ENCODE data around the gene FCHO1.
"Not testable (repeated sequence)": the region's sequence is repeated elsewhere in the genome, so short reads cannot be mapped to it uniquely, and the experiment has no call there.

The FCHO1 gene

GRCh38 chr19:17762505-17763229, 11.4 kb downstream of the FCHO1 start:
- DNase-seq (ENCODE audit: low read depth) = no peak

- DNase-seq (ENCODE audit: low read depth) = no peak
These were observed 13.1 kb downstream of the FCHO1 start for GRCh38 chr19:17764348-17764747.

GRCh38 chr19:17765069-17765618, 13.9 kb downstream of the FCHO1 start:
- no peak for DNase-seq (ENCODE audit: low read depth)

GRCh38 chr19:17766543-17767131, 15.4 kb downstream of the FCHO1 start:
- DNase-seq (ENCODE audit: low read depth) = peak; percentile 39

- DNase-seq (ENCODE audit: low read depth) = no peak
These were observed 16.3 kb downstream of the FCHO1 start for GRCh38 chr19:17767559-17767958.

GRCh38 chr19:17770613-17771012, 19.3 kb downstream of the FCHO1 start:
- DNase-seq (ENCODE audit: low read depth) = no peak

- no peak for DNase-seq (ENCODE audit: low read depth)
These were observed 20.9 kb downstream of the FCHO1 start for GRCh38 chr19:17772172-17772571.

- DNase-seq (ENCODE audit: low read depth) = no peak
These were observed 24.1 kb downstream of the FCHO1 start for GRCh38 chr19:17775245-17775927.

GRCh38 chr19:17775991-17776803, 24.9 kb downstream of the FCHO1 start:
- DNase-seq (ENCODE audit: low read depth) = peak; percentile 57

GRCh38 chr19:17777840-17778239, 26.6 kb downstream of the FCHO1 start:
- not testable (repeated sequence) for DNase-seq (ENCODE audit: low read depth)

- no peak for DNase-seq (ENCODE audit: low read depth)
These were observed 27.1 kb downstream of the FCHO1 start for GRCh38 chr19:17778251-17778967.

GRCh38 chr19:17778968-17779929, 28.0 kb downstream of the FCHO1 start:
- DNase-seq (ENCODE audit: low read depth) = peak; percentile 17

GRCh38 chr19:17780781-17781180, 29.5 kb downstream of the FCHO1 start:
- DNase-seq (ENCODE audit: low read depth) = no peak

- not testable (repeated sequence) for DNase-seq (ENCODE audit: low read depth)
These were observed 32.4 kb downstream of the FCHO1 start for GRCh38 chr19:17783721-17784120.

GRCh38 chr19:17784201-17785008, 33.1 kb downstream of the FCHO1 start:
- DNase-seq (ENCODE audit: low read depth) = peak; percentile 36

- DNase-seq (ENCODE audit: low read depth) = no peak
These were observed 36.1 kb downstream of the FCHO1 start for GRCh38 chr19:17787274-17787913.

GRCh38 chr19:17788632-17789031, 37.4 kb downstream of the FCHO1 start:
- no peak for DNase-seq (ENCODE audit: low read depth)

- no peak for DNase-seq (ENCODE audit: low read depth)
These were observed 38.9 kb downstream of the FCHO1 start for GRCh38 chr19:17790059-17790780.
